ENCODE results near the gene CASP3. TPM values are rescaled to one million over a fixed set of nuclear protein-coding genes. Genes with fewer than 3 reads are reported as not detected.

CASP3 gene
- total RNA-seq, 1 donor from 2014 or later = 56.1 TPM

DNA sequence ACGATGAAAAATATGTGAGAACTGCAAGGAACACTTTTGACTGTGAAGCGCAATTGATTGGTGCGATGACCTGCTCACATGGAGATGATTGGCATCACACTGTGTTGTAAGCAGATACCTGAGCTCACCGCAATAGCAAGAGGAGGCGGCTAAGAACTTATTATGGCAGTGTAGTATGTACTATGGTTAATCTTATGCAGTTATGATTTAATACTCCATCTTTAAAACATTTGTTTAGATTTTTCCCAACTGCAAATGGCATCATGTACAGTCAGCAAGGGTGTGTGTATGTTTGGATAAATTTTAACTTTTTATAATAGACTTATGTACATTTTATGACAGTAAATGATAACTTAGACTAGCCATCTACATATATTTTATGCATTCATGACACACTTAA, 25.8 kb upstream of the CASP3 start:
- no peak for DNase-seq (ENCODE audit: low read depth)

GRCh38 chr4:184674011-184674410, 24.8 kb upstream of the CASP3 start:
- H3K4me3 ChIP-seq (ENCODE audit: low read depth, low read length) = no peak overlapping the region
- no peak for TF ChIP-seq CTCF (conservative IDR thresholded peaks at IDR 0.05; ENCODE audit: low read depth, low read length)
- DNase-seq (ENCODE audit: low read depth) = no peak

More for the DNA sequence above, 25.8 kb upstream of the CASP3 start:
- TF ChIP-seq CTCF (conservative IDR thresholded peaks at IDR 0.05; ENCODE audit: low read depth, low read length) = no peak
- H3K4me3 ChIP-seq (ENCODE audit: low read depth, low read length) = no peak overlapping the region

GRCh38 chr4:184672741-184673140, 23.5 kb upstream of the CASP3 start:
- H3K4me3 ChIP-seq (ENCODE audit: low read depth, low read length) = no peak overlapping the region
- no peak for DNase-seq (ENCODE audit: low read depth)
- TF ChIP-seq CTCF (conservative IDR thresholded peaks at IDR 0.05; ENCODE audit: low read depth, low read length) = no peak

DNA sequence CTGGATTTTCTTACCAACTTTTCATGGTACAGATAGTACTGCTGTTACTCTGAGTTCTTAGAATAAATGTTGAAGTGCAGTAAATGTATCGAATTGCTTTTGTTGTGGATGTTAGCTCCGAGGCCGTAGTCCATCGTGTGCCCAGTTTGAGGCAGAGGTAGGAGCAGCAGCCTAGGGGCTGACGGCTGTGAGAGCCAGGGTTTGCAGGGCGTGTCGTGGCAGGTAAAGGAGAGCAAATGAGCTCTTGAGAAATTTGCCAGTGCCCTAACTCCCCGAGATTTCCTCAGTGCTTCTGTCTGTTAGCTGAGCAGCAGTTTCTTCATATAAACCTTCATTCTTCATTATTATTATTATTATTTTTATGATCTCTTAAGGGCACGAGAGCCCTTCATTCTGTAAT, 21.9 kb upstream of the CASP3 start:
- no peak for TF ChIP-seq CTCF (conservative IDR thresholded peaks at IDR 0.05; ENCODE audit: low read depth, low read length)
- DNase-seq (ENCODE audit: low read depth) = no peak
- H3K4me3 ChIP-seq (ENCODE audit: low read depth, low read length) = no peak overlapping the region

GRCh38 chr4:184669251-184669650, 20.0 kb upstream of the CASP3 start:
- no peak for DNase-seq (ENCODE audit: low read depth)
- TF ChIP-seq CTCF (conservative IDR thresholded peaks at IDR 0.05; ENCODE audit: low read depth, low read length) = no peak
- H3K4me3 ChIP-seq (ENCODE audit: low read depth, low read length) = no peak overlapping the region

- H3K4me3 ChIP-seq (ENCODE audit: low read depth, low read length) = no peak overlapping the region
- DNase-seq (ENCODE audit: low read depth) = no peak
- no peak for TF ChIP-seq CTCF (conservative IDR thresholded peaks at IDR 0.05; ENCODE audit: low read depth, low read length)
Observed at GRCh38 chr4:184668511-184669114, 19.4 kb upstream of the CASP3 start.

DNA sequence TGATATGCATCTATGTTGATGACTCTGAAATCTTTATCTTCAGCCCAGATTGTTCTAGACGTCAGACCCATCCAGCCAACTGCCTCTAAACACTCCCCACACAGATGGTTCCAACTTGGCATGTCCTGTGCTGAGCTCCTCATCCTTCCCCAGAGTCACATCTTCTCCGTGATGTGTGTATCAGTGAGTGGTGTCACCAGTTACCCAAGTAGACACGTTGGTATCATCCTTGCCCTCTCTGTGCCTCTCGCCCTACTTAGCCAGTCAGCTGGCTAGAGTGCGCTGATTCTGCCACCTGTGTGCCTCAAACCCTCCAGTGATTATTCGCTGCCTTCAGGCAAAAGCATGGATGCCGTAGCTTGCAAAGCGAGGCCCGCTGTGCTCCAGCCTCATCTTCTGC, 18.8 kb upstream of the CASP3 start:
- H3K4me3 ChIP-seq (ENCODE audit: low read depth, low read length) = no peak overlapping the region
- DNase-seq (ENCODE audit: low read depth) = no peak
- no peak for TF ChIP-seq CTCF (conservative IDR thresholded peaks at IDR 0.05; ENCODE audit: low read depth, low read length)
